Right forelimb (tissue), 1 donor: Measurements from ENCODE around the gene GGACT.
"Not testable (repeated sequence)": the region's sequence is repeated elsewhere in the genome, so short reads cannot be mapped to it uniquely, and the experiment has no call there.

ENCODE experiments used
- DNase-seq: peaks from one replicate; pipeline ENCODE4 v3.0.0-alpha.2; 2018

GGACT gene

GRCh38 chr13:100600915-100601314 lies 12.3 kb upstream of the GGACT start:
- DNase-seq, result no peak

GRCh38 chr13:100600461-100600860 lies 11.9 kb upstream of the GGACT start:
- no peak for DNase-seq

GRCh38 chr13:100597253-100597652 lies 8.7 kb upstream of the GGACT start:
- DNase-seq, result no peak

- DNase-seq, result no peak
These were observed 7.9 kb upstream of the GGACT start for GRCh38 chr13:100596516-100596915.

GRCh38 chr13:100594731-100595130 lies 6.1 kb upstream of the GGACT start:
- DNase-seq, result no peak

GRCh38 chr13:100594255-100594654 lies 5.7 kb upstream of the GGACT start:
- DNase-seq, result no peak

- no peak for DNase-seq
These were observed 663 bp upstream of the GGACT start for GRCh38 chr13:100589178-100589725.

- DNase-seq, result no peak
These were observed 3.7 kb downstream of the GGACT start for GRCh38 chr13:100584896-100585295.

- no peak for DNase-seq
These were observed 7.1 kb downstream of the GGACT start for GRCh38 chr13:100581504-100581903.

- DNase-seq, result no peak
These were observed 7.6 kb downstream of the GGACT start for GRCh38 chr13:100581030-100581429.

GRCh38 chr13:100580045-100580444 lies 8.5 kb downstream of the GGACT start:
- DNase-seq, result no peak

GRCh38 chr13:100577239-100577638 lies 11.3 kb downstream of the GGACT start:
- not testable (repeated sequence) for DNase-seq

GRCh38 chr13:100573121-100573520 lies 15.5 kb downstream of the GGACT start:
- no peak for DNase-seq

GRCh38 chr13:100566543-100566942 lies 22.0 kb downstream of the GGACT start:
- DNase-seq, result no peak

GRCh38 chr13:100565286-100565685 lies 23.3 kb downstream of the GGACT start:
- no peak for DNase-seq

- no peak for DNase-seq
These were observed 24.0 kb downstream of the GGACT start for GRCh38 chr13:100564444-100565223.

- DNase-seq, result no peak
These were observed 24.8 kb downstream of the GGACT start for GRCh38 chr13:100563779-100564178.

- DNase-seq, result no peak
These were observed 26.9 kb downstream of the GGACT start for GRCh38 chr13:100561599-100562204.

- no peak for DNase-seq
These were observed 27.5 kb downstream of the GGACT start for GRCh38 chr13:100561158-100561499.

GRCh38 chr13:100560498-100561157 lies 28.0 kb downstream of the GGACT start:
- no peak for DNase-seq

GRCh38 chr13:100559886-100560285 lies 28.7 kb downstream of the GGACT start:
- DNase-seq, result no peak

- no peak for DNase-seq
These were observed 35.8 kb downstream of the GGACT start for GRCh38 chr13:100552755-100553154.

- DNase-seq, result no peak
These were observed 39.3 kb downstream of the GGACT start for GRCh38 chr13:100549316-100549715.

GRCh38 chr13:100547791-100548201 lies 40.8 kb downstream of the GGACT start:
- no peak for DNase-seq
